T-helper 9 cell (primary cell): ENCODE measurements around the gene CXCL11.
"Not testable (repeated sequence)": the region's sequence is repeated elsewhere in the genome, so short reads cannot be mapped to it uniquely, and the experiment has no call there.

Source experiments
- DNase-seq: peaks from one replicate; pipeline ENCODE4 v3.0.0-alpha.2; 2020
- total RNA-seq, 2 donors: gene quantifications; one replicate each; lab custom pipeline; 2026; lab: John Stamatoyannopoulos, UW

The CXCL11 gene
- 0 to 0.14 reads per million in 2 donors for total RNA-seq

DNA sequence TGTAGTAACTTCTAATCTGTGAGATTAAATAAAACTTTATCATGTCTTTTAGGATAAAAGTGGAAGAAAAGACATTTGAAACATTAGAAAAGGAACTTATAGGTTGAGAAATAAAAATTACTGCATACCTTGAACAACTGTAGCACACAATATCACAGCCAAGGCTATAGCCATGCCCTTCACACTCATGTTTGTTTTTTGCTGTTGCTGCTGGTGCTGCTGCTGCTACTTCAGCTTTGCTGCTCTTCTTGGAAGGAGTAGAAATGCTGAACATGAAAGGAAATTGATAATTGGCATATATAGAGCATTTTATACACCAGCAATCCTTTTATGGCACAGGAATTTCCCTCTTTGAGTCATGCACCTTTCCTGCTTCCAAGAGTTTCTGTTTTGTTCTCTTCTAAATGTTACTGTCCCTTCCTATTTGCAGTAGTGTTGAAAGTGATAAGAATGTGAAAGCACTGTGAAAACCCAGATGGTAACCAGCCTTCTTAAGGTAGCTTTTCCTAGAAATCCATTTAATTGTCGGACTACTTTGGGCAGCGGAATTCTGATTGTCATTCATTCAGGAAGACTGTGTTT lies at the start of gene CXCL11:
Gene CXCL11, minus strand, starts transcription at position 272 of the 582 bp plus-strand sequence. Its CDS starts 83 bp downstream, at position 189.
- no peak for DNase-seq

DNA sequence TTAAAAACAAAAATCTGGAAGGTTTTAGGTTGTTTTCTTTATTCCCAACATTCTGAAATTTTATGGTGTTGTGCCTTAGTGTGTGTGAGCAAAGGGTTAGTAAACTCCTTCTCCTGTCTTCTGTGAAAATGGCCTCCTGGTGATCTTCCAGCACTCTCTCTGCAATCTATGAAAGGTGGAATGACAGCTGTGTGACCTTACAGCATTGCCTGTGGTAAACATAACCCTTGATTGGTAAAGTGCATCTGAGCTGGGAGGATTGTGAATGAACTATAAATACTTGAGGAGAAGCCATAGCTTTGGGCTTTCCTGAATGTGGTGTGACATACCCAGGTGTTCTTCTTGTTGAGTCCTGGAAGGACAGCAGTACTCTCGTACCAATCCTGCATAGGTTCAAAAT lies 48.7 kb upstream of the CXCL11 start:
- no peak for DNase-seq

DNA sequence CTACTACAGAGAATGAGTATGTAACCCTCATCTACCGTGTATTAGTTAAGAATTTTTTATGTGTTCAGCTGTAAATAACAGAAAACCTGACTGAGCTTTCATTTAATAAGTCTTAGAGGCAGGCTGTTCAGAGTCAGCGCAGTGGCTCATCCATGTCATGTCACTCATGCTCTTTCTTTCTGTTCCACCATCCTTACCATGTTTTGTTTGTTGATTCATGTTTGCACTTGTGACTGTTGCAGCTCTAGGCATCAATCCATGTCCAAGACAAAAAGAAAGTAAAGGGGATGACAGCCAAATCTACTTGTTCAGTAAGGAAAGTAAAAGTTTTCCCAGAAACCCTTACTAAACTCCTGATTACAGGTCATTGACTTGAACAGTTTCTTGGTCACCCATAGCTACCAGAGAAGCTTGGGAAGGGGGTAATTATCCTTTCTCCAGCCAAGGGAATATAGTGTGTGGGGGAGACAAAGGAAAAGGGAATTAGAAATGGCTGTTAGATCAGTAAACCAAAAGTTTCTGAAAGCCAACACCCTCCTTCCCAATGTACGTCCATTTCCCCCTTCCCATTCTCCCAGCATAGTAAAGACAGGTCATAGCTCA lies 47.6 kb upstream of the CXCL11 start:
- DNase-seq = no peak

DNA sequence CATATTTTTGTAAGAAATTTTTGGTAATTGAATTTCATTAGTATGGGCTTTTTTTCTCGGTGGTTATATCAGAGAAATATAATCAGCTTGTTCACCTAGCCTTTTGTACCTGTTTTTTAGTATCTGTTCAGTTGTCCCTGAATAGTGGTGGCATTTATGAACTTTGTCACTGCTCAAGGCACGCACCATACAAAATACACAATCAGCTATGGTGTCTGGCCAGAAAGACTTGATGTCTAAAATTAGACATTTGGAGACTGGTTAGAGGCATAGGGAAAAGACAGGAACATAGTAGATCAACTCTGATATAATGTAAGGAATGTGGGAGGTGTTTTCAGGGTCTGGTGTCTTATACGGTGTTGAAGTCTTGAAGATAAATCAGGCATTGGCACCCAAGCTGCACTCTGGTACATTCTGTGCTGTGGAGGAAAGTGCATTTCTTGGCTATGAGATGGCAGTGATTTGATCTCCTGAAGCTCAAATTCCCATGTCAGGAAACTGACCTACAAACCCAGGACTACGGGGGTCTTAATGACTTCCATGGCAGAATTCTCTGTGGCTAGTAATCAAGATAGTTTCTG lies 42.3 kb upstream of the CXCL11 start:
- no peak for DNase-seq

DNA sequence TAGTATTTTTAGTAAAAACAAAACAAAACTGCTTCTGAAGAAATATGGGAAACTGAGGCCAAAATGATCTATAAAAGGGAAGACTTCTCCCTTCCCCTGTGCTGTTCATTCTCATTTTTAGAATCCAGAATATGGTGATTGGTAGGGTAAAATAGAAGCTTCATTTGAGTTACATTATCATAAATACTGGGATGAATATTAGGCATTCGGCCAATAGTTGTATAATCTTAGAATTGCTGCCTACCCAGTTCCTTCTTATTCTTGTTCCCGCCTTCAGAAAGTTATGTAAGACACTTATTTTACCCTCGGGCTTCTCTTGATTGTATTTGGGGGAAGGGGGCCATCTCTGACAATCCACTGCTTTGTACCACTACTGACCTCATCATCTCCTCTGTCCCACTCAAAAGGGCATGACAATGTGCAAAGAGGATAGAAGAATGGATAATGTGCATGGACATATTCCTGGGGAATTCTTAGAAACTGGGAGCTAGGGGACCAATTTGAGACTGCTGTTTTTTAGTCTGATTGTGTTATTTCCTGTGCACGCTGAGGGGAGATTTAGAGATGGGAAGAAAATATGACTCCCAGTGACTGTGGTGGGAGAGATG lies 39.2 kb upstream of the CXCL11 start:
- no peak for DNase-seq

DNA sequence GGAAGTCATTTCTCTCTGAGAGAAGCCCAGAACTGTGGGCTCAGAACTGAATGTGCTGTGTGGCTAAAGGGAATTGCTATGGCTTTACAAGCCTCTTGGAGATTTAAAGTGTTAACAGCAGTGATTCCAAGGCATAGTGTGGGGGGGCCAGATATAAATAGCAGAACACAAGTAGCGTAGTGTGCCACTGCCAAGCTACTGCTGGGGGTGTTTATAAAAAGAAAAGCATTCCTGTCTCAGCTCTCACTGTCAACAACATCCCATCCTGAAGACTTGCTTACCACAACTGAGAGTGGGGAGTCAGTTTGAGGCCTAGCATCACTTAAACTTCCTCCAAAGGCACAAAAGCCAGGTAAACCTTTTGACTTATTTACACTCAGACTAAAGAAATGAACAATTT lies 38.6 kb upstream of the CXCL11 start, which contains the start of gene ART3:
Gene ART3, plus strand, starts transcription at position 242 of the 400 bp plus-strand sequence. CDS start 1,181 bp downstream, outside the sequence.
- DNase-seq = no peak

DNA sequence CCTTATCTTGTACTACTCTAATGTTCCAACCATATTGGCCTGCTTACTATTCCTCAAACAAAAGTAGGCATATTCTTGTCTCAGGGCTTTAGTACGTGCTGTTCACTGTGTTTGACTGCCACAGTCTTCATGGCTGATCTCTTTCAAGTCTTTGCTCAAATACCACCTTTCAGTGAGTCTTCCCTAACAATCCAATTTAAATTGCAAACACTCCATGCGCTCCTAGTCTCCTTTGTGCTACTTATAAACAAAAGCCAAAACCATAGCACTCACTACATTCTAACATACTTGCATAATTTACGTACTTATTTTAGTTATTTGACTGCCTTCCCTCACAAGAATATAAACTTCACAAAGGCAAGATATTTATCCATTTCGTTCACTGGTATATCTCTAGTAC lies 36.9 kb upstream of the CXCL11 start:
- no peak for DNase-seq

DNA sequence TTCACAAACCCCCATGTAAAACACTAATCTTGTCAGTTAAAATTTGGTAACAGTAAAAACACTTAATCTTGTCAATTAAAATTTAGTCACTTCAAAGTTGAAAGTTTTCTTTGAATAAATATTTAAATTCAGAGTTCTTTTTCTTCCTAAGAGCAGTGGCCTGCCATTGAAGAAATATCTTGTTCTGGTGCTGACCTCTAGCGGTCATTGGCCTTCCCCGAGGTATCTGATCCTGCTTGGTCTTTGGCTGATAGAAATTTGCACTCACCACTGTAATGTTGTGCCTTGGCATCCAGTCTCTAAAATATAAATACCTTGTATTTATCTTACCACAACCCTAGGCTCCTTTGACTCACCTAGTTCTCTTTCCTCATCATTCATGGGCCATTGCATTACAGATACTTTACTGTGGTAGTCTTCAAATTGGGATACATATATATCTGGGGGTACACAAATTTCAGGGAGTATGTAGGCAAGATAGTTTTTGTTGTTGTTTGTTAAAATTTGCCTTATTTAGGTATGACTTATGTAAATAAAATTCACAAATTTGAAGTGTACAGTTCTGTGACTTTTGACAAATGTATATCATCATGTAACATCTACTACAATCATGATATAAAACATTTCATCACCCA lies 31.9 kb upstream of the CXCL11 start:
- DNase-seq = peak; percentile 51

DNA sequence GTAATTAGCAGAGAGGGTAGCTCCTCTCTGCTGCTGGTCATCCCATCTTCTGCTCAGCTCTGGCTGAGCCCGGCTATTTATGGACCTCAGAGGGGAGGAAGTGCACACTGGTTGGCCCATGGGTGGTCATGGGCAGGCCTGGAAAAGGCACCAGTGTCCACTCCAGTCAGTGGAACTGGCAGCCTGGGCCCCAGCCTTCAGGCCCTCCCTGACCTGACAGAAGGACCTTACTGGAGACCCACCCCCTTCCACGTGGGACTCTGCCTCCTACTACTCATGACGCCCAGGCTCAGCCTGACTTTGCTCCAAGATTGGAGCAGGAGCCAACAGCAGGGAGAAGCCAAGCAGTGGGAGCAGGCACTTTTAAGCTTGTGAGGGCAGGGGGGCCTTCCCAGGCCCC lies 30.7 kb upstream of the CXCL11 start:
- no peak for DNase-seq

DNA sequence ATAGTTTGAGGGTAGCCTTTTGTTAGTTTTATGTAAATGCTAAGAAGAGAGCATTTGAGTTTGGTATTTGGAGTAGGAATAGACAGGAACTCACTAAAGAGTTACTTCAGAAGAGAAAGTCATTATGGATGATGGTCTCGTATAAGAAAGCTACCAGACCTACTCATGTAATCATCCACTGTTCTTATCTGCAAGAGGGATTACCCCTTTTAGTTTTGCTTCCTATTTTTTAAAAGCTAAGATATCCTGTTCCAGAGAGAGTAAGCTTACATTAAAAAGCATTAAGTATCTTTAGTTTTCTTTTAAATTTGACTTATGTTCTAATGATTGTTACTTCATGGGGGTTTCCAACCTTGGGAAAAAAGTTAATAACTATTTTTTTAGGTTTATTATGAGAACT lies 26.1 kb upstream of the CXCL11 start:
- no peak for DNase-seq

DNA sequence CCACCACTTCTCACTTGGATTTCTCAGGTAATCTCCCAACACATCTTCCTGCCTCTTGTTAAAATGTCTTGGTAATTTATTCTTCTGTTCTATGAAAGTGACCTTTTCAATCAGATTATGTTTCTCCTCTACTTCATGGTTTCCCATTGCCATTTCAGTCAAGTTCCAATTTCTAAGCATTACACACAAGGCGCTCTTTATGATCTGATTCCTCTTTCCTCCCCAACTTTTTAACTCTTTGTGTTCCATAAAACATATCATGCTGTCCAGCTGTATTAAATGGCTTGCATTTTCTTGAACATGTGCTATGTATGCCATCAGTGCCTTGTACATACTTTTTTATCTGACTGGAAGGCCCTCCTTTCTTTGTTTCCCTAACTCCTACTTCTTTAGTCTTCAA lies 25.6 kb upstream of the CXCL11 start:
- DNase-seq = no peak

DNA sequence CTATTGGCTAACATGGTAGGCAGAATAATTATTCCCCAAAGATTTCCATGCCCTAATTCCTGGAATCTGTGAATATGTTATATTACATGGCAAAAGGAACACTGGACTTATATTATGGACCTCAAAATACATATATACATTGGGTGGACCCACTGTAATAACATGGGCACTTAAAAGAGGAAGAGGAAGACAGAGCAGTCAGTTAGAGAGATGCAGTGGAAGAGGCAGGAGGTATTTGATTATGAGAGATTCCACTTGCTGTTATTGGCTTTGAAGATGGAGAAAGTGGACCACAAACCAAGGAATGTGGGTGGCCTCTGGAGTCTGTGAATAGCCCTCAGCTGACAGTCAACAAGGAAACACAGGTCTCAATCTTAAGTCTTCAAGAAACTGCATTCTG lies 24.6 kb upstream of the CXCL11 start:
- DNase-seq = no peak

DNA sequence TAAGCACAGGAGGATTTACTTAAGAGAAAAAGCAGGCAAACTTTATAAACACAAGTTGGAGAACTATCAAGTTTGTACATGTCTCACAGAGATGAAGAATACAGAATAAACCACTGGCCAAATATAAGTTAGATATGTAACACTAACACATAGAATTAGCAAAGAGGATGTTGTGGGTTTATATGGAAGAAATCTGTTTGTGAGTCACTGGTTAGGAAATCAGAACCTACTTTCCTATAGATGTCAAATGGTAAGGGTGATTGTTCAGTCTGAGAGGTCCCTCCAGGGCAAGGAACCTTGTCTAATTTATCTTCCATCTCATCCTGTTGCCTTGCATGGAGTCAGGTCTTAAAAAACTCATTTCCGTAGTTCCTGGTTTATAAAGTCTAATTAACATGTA lies 23.9 kb upstream of the CXCL11 start:
- no peak for DNase-seq

DNA sequence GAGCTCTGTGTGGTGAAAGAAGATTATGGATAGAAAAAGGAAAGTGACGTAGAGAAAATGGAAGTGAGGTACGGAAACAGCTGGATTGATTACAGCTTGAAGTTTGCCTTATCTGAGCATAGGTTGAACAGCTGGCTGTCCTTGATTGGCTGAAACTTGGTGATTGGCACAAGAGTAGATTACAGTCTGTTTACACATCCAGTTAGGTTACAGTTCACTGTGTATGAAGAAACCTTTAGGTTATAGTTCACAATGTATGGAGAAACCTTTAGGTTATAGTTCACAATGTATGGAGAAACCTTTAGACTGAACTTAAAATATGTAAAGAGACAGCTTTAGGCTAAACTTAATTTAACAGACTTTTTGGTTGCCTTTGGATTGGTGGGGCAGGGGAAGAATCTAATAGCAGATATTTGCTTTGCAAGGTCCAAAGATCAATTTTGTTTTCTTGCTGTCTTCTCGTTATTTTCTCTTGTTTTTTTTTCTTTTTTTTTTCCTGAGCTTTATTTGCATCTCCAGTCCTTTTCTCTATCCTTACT lies 23.1 kb upstream of the CXCL11 start:
- DNase-seq = no peak

DNA sequence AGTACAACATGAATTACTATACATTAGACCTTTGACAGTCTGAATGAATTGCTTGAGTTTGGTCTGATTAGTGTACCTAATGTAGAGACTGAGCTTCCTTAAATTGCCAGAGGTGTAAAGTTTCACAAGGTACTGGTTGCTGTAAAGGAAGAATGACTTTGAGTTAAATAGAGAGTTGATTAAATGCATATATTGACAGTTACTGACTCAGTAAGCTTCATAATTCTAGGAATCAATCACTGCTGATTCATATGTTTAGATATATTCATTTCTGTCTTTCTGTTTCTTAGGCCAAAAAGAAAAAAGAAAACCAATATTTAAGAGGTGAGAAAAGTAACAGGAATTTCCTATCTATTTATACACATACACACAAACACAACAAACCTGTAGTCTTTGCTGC lies 22.4 kb upstream of the CXCL11 start:
- DNase-seq = no peak

DNA sequence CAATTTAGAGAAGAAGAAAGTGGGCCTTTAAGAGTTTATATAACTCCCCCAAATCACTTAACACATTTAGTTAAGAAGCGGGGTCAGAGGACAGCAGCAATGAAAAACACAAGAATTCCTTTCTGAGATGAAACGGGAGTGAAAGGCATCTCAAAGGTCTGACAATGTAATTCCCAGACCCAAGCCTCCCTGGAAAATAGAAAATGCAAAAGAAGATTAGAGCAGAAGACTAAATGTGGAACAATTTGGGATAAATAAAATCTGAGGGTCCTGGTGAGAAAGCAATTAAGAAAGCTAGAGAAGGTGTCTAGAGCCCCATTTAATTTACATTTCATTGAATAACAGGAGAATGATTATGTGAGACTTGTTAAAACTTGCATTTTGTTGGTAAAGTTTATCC lies 19.6 kb upstream of the CXCL11 start:
- DNase-seq = no peak

DNA sequence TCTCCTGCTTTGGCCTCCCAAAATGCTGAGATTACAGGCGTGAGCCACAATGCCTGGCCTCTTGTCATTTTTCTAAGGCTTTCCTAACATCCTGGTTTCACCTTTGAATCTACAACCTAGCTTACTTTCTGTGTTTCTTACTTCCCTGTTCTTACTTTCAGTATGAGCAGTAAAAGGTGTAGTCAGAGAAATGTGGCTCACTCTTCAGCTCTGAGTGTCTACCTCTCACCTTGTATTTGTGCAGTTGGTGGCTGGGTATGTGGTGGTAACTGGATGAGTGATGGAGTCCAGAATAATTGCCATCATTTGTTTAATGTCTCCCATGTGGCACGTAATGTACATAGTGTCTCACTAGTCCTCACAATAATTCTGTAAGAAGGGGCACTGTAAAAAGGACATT lies 19.1 kb upstream of the CXCL11 start:
- no peak for DNase-seq

DNA sequence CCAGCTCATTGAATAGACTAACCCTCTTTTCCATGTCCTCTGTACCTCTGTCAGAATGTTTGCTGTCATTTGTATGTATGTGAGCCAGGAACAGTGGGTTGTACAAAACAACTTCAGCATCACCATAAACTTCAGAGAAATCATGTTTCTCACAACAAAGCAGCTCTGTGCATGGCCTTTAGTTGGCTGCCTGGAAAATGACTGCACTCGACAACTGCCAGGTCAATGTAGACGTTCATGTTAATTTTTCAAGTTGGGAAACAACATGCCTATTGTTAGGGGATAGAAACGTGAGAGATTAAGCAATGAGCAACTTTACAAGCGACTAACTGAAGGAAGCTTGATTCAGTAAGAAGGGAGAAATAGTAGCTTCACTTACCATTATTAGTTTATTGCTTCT lies 17.9 kb upstream of the CXCL11 start:
- no peak for DNase-seq

DNA sequence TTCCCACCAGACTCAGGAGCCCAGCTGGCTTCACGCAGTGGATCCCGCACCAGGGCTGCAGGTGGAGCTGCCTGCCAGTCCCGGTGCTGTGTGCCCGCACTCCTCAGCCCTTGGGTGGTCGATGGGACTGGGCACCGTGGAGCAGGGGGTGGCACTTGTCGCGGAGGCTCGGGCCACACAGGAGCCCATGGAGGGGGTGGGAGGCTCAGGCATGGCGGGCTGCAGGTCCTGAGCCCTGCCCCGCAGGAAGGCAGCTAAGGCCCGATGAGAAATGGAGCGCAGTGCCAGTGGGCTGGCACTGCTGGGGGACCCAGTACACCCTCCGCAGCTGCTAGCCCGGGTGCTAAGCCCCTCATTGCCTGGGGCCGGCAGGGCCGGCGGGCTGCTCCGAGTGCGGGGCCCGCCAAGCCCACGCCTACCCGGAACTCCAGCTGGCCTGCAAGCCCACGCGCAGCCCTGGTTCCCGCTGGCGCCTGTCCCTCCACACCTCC lies 14.7 kb upstream of the CXCL11 start:
- not testable (repeated sequence) for DNase-seq

DNA sequence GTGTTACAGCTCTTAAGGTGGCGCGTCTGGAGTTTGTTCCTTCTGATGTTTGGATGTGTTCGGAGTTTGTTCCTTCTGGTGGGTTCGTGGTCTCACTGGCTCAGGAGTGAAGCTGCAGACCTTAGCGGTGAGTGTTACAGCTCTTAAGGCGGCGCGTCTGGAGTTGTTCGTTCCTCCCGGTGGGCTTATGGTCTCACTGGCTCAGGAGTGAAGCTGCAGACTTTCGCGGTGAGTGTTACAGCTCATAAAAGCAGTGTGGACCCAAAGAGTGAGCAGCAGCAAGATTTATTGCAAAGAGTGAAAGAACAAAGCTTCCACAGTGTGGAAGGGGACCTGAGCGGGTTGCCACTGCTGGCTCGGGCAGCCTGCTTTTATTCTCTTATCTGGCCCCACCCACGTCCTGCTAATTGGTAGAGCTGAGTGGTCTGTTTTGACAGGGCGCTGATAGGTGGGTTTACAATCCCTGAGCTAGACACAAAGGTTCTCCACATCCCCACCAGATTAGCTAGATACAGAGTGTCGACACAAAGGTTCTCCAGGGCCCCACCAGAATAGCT lies 14.1 kb upstream of the CXCL11 start:
- DNase-seq = not testable (repeated sequence)

DNA sequence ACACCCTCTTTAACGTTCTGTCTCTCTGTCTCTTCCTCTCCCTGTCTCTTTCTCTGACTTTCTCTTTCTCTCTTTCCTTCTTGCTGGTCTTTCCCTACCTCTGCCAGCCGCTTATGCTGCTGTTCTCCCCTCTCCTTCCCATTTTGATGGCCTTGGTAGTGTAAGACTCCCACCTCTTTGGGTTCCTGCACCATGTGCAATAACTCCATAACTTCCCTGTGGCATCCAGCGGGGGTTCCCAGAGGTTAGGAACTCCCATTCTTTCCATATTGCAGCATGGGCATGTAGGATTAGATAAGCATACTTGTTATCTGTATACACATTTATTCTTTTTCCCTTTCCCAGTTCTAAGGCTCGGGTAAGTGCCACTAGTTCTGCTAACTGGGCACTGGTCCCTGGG lies 8.8 kb upstream of the CXCL11 start:
- DNase-seq = not testable (repeated sequence)

DNA sequence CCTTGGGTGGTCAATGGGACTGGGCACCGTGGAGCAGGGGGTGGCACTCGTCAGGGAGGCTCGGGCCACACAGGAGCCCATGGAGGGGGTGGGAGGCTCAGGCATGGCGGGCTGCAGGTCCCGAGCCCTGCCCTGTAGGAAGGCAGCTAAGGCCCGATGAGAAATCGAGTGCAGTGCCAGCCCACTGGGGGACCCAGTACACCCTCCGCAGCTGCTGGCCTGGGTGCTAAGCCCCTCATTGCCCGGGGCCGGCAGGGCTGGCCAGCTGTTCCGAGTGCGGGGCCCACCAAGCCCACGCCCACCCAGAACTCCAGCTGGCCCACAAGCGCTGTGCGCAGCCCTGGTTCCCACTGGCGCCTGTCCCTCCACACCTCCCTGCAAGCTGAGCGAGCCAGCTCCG lies 7.4 kb upstream of the CXCL11 start:
- DNase-seq = not testable (repeated sequence)
